ENCODE results near the gene ODF4. TPM values are rescaled to one million over a fixed set of nuclear protein-coding genes. Genes with fewer than 3 reads are reported as not detected.

Gene ODF4
- total and polyA plus RNA-seq, 2 of the 13 experiments (the other 11 are each of a cell fraction or from before 2014, with no cell fraction given): not detected

GRCh38 chr17:8383143-8383822 is 43.6 kb downstream of the ODF4 start, which contains the start of gene RPL26 (continued):
- TF ChIP-seq, protein P1, sequence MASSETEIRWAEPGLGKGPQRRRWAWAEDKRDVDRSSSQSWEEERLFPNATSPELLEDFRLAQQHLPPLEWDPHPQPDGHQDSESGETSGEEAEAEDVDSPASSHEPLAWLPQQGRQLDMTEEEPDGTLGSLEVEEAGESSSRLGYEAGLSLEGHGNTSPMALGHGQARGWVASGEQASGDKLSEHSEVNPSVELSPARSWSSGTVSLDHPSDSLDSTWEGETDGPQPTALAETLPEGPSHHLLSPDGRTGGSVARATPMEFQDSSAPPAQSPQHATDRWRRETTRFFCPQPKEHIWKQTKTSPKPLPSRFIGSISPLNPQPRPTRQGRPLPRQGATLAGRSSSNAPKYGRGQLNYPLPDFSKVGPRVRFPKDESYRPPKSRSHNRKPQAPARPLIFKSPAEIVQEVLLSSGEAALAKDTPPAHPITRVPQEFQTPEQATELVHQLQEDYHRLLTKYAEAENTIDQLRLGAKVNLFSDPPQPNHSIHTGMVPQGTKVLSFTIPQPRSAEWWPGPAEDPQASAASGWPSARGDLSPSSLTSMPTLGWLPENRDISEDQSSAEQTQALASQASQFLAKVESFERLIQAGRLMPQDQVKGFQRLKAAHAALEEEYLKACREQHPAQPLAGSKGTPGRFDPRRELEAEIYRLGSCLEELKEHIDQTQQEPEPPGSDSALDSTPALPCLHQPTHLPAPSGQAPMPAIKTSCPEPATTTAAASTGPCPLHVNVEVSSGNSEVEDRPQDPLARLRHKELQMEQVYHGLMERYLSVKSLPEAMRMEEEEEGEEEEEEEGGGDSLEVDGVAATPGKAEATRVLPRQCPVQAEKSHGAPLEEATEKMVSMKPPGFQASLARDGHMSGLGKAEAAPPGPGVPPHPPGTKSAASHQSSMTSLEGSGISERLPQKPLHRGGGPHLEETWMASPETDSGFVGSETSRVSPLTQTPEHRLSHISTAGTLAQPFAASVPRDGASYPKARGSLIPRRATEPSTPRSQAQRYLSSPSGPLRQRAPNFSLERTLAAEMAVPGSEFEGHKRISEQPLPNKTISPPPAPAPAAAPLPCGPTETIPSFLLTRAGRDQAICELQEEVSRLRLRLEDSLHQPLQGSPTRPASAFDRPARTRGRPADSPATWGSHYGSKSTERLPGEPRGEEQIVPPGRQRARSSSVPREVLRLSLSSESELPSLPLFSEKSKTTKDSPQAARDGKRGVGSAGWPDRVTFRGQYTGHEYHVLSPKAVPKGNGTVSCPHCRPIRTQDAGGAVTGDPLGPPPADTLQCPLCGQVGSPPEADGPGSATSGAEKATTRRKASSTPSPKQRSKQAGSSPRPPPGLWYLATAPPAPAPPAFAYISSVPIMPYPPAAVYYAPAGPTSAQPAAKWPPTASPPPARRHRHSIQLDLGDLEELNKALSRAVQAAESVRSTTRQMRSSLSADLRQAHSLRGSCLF (CRISPR knock-in tag; IDR thresholded peaks at IDR 0.05; ENCODE audit: borderline replicate concordance): no peak
- TF ChIP-seq KMT2A (CRISPR knock-in tag; IDR thresholded peaks at IDR 0.05) (peak; percentile 90), ZFP36 (IDR thresholded peaks at IDR 0.05; ENCODE audit: borderline replicate concordance, low read depth, low read length, partially characterized antibody) (no peak), ZHX2 (IDR thresholded peaks at IDR 0.05; ENCODE audit: low read depth) (no peak), ZHX2 (CRISPR knock-in tag; IDR thresholded peaks at IDR 0.05; ENCODE audit: borderline replicate concordance) (no peak), ZNF264 (CRISPR knock-in tag; IDR thresholded peaks at IDR 0.05) (peak; percentile 48), ZFYVE20 (CRISPR knock-in tag; IDR thresholded peaks at IDR 0.05; ENCODE audit: borderline replicate concordance, low read depth) (no peak), ZNF383 (CRISPR knock-in tag; IDR thresholded peaks at IDR 0.05; ENCODE audit: borderline replicate concordance) (no peak), NR2F2 (IDR thresholded peaks at IDR 0.05; ENCODE audit: borderline replicate concordance, low read depth) (no peak), ZNF749 (CRISPR knock-in tag; IDR thresholded peaks at IDR 0.05; ENCODE audit: borderline replicate concordance) (0 out of 2 replicates have a peak, but pooled peaks have one; percentile 9), MXI1 (IDR thresholded peaks at IDR 0.05; ENCODE audit: borderline replicate concordance, low read depth, low read length) (peak; percentile 86; the same call in 2 of the 3 replicates), SCMH1 (CRISPR knock-in tag; IDR thresholded peaks at IDR 0.05; ENCODE audit: borderline replicate concordance) (no peak)
- TF ChIP-seq, protein P2, sequence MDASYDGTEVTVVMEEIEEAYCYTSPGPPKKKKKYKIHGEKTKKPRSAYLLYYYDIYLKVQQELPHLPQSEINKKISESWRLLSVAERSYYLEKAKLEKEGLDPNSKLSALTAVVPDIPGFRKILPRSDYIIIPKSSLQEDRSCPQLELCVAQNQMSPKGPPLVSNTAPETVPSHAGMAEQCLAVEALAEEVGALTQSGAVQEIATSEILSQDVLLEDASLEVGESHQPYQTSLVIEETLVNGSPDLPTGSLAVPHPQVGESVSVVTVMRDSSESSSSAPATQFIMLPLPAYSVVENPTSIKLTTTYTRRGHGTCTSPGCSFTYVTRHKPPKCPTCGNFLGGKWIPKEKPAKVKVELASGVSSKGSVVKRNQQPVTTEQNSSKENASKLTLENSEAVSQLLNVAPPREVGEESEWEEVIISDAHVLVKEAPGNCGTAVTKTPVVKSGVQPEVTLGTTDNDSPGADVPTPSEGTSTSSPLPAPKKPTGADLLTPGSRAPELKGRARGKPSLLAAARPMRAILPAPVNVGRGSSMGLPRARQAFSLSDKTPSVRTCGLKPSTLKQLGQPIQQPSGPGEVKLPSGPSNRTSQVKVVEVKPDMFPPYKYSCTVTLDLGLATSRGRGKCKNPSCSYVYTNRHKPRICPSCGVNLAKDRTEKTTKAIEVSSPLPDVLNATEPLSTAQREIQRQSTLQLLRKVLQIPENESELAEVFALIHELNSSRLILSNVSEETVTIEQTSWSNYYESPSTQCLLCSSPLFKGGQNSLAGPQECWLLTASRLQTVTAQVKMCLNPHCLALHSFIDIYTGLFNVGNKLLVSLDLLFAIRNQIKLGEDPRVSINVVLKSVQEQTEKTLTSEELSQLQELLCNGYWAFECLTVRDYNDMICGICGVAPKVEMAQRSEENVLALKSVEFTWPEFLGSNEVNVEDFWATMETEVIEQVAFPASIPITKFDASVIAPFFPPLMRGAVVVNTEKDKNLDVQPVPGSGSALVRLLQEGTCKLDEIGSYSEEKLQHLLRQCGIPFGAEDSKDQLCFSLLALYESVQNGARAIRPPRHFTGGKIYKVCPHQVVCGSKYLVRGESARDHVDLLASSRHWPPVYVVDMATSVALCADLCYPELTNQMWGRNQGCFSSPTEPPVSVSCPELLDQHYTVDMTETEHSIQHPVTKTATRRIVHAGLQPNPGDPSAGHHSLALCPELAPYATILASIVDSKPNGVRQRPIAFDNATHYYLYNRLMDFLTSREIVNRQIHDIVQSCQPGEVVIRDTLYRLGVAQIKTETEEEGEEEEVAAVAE (CRISPR knock-in tag; IDR thresholded peaks at IDR 0.05; ENCODE audit: borderline replicate concordance): peak; percentile 71
